Smooth muscle cell (in vitro differentiated cells): ENCODE data around the gene ENPP7. TPM values are rescaled to one million over a fixed set of nuclear protein-coding genes. Genes with fewer than 3 reads are reported as not detected.
A peak's percentile ranks its signal among the peaks of the same experiment; 100 is the strongest.

ENCODE experiments used
- DNase-seq: peaks from one replicate; lab custom pipeline; 2025; ENCODE audit not compliant: unreplicated experiment; lab: John Stamatoyannopoulos, UW
- H2AFZ ChIP-seq: fragments of 200-600 bp; sonication (generic); 2 replicates; pipeline ENCODE4 v1.6.0; 2016; ENCODE audit warnings: antibody characterized with exemption, low read depth, mild to moderate bottlenecking
- H3F3A ChIP-seq: fragments of 200-600 bp; sonication (generic); 2 replicates; pipeline ENCODE4 v1.6.0; 2017; ENCODE audit warnings: antibody characterized with exemption, low read depth
- H3K27ac ChIP-seq: fragments of 200-600 bp; sonication (generic); 2 replicates; pipeline ENCODE4 v1.5.1; 2016; ENCODE audit warnings: low read depth, mild to moderate bottlenecking
- H3K27me3 ChIP-seq: fragments of 200-600 bp; sonication (generic); 2 replicates; pipeline ENCODE4 v1.6.1; 2016; ENCODE audit warnings: low read depth, mild to moderate bottlenecking
- H3K36me3 ChIP-seq: fragments of 200-600 bp; sonication (generic); 2 replicates; pipeline ENCODE4 v1.5.1; 2016; ENCODE audit warnings: low read depth
- H3K4me1 ChIP-seq: fragments of 200-600 bp; sonication (generic); 2 replicates; pipeline ENCODE4 v1.5.1; 2016; ENCODE audit warnings: low read depth
- H3K4me2 ChIP-seq: fragments of 200-600 bp; sonication (generic); 2 replicates; pipeline ENCODE4 v1.6.0; 2016; ENCODE audit warnings: mild to moderate bottlenecking
- H3K4me3 ChIP-seq: fragments of 200-600 bp; sonication (generic); 2 replicates; pipeline ENCODE4 v1.5.1; 2016; ENCODE audit warnings: mild to moderate bottlenecking
- H3K79me2 ChIP-seq: fragments of 200-600 bp; sonication (generic); 2 replicates; pipeline ENCODE4 v1.6.0; 2016; ENCODE audit warnings: low read depth, mild to moderate bottlenecking
- H3K9ac ChIP-seq: fragments of 200-600 bp; sonication (generic); 2 replicates; pipeline ENCODE4 v1.6.0; 2016; ENCODE audit warnings: low read depth
- H3K9me3 ChIP-seq: fragments of 200-600 bp; sonication (generic); replicated peaks from 2 replicates; pipeline ENCODE4 v1.5.1; 2016; ENCODE audit warnings: low read depth
- H4K20me1 ChIP-seq: fragments of 200-600 bp; sonication (generic); 2 replicates; pipeline ENCODE4 v1.6.0; 2016; ENCODE audit warnings: low read depth
- CTCF ChIP-seq: fragments of 200-600 bp; sonication (generic); IDR thresholded peaks from 2 replicates; pipeline ENCODE4 v1.5.1; 2017; ENCODE audit warnings: borderline replicate concordance, mild to moderate bottlenecking, antibody characterized with exemption; ENCODE audit not compliant: insufficient read depth, poor library complexity, severe bottlenecking
- WGBS: methylation state at CpG from one replicate; pipeline ENCODE4 v1.1.7; 2016; ENCODE audit warnings: low lambda C conversion rate; 5-methylcytosine and 5-hydroxymethylcytosine counted together
- polyA plus RNA-seq: library from polyadenylated mRNA; unstranded; fragments of >200 nt; fragmentation: Nextera tagmentation; extraction: Ambion mirVana; gene quantifications from 2 replicates; pipeline ENCODE4 v1.2.1, GENCODE V29; 2016
- total RNA-seq: library from RNA; depleted of rRNA; stranded (reverse); fragments of >200 nt; gene quantifications from 2 replicates; pipeline ENCODE4 v1.2.3, GENCODE V29; 2014

The ENPP7 gene
- total and polyA plus RNA-seq, 2 experiments from 2014 or later, result not detected

- TF ChIP-seq CTCF, result no peak
- Histone ChIP-seq H3K27ac (no peak overlapping the region), H3F3A (no peaks in the 10 kb centered on the region), H2AFZ (no peak overlapping the region), H3K4me1 (no peaks in the 10 kb centered on the region), H3K79me2 (no peaks in the 10 kb centered on the region), H3K4me3 (no peak overlapping the region), H3K4me2 (no peak overlapping the region), H4K20me1 (no peaks in the 10 kb centered on the region), H3K9ac (no peak overlapping the region), H3K9me3 (no peaks in the 10 kb centered on the region), H3K36me3 (no peaks in the 10 kb centered on the region), H3K27me3 (no peaks in the 10 kb centered on the region)
- DNase-seq, result no peak
- 87% methylated on average over 25 of the region's 25 CpGs for WGBS
These were observed 14.6 kb upstream of the ENPP7 start for GRCh38 chr17:79715943-79716797.

DNA sequence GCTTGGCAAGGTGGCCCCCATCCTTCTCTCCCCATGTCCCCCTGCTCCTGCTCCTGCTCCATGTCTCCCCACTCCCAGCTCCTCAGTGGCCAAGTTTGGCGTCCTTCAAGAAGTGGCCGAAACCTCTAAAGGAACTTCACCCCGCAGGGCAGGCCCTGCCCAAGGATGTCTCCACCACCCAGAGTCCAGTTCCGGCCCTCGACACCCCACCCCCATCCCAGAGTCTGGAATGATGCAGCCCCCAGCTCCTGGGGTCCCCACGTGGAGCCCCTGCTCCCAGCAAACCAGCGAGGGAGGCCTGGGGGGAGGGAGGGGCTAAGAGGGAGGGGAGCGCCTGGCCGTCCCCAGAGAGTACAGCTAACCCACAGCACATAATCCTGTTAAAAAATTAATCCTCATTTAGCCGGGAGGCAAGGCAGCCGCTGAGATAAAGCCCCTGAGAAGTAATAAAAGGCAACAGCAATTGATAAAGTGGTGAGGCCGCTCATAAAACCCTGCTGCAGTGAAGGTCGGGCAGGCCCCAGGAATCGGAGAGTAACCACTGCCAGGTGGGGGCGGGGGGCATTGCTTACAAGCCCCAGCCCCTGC is 9.9 kb upstream of the ENPP7 start:
- Histone ChIP-seq H3K9ac (no peak overlapping the region), H3F3A (no peaks in the 10 kb centered on the region), H3K9me3 (no peaks in the 10 kb centered on the region), H3K36me3 (no peaks in the 10 kb centered on the region), H4K20me1 (no peaks in the 10 kb centered on the region), H3K4me1 (no peaks in the 10 kb centered on the region), H3K4me3 (no peak overlapping the region), H3K27ac (no peak overlapping the region), H2AFZ (no peak overlapping the region), H3K4me2 (no peak overlapping the region), H3K27me3 (no peaks in the 10 kb centered on the region), H3K79me2 (no peaks in the 10 kb centered on the region)
- TF ChIP-seq CTCF, result no peak
- no peak for DNase-seq
- whole genome bisulfite sequencing, result 61% methylated on average over 15 of the region's 15 CpGs

GRCh38 chr17:79721993-79722671 is 8.6 kb upstream of the ENPP7 start:
- no peaks in the 10 kb centered on the region for H4K20me1 ChIP-seq

More at GRCh38 chr17:79721993-79722671, 8.6 kb upstream of the ENPP7 start:
- no peak overlapping the region for H3K4me3 ChIP-seq
- no peaks in the 10 kb centered on the region for H3F3A ChIP-seq
- peak; percentile 21 for TF ChIP-seq CTCF
- no peak overlapping the region for H3K4me2 ChIP-seq
- H3K9ac ChIP-seq, result no peak overlapping the region
- DNase-seq, result no peak
- H3K36me3 ChIP-seq, result no peaks in the 10 kb centered on the region
- no peak overlapping the region for H2AFZ ChIP-seq
- no peaks in the 10 kb centered on the region for H3K4me1 ChIP-seq
- no peaks in the 10 kb centered on the region for H3K9me3 ChIP-seq
- no peak overlapping the region for H3K27ac ChIP-seq
- 66% methylated on average over 10 of the region's 10 CpGs for WGBS
- no peaks in the 10 kb centered on the region for H3K79me2 ChIP-seq
- no peaks in the 10 kb centered on the region for H3K27me3 ChIP-seq
